Ovary (tissue), 9 donors: Measurements from ENCODE around the gene CPHXL2. TPM values are rescaled to one million over a fixed set of nuclear protein-coding genes. Genes with fewer than 3 reads are reported as not detected.
A peak's percentile ranks its signal among the peaks of the same experiment; 100 is the strongest.

ENCODE experiments used
- DNase-seq, 5 donors: peaks; one replicate each; pipeline ENCODE4 v3.0.0-alpha.2; 2019 to 2020
- H3K27ac ChIP-seq, 2 donors: fragments of 200-600 bp; one replicate each; pipeline versions ENCODE4 v1.5.1 to v1.8.0; 2019 to 2022
- H3K27me3 ChIP-seq: fragments of 200-600 bp; one replicate; pipeline ENCODE4 v1.8.0; 2022
- H3K36me3 ChIP-seq: fragments of 200-600 bp; sonication (generic); one replicate; pipeline ENCODE4 v1.5.1; 2019
- H3K4me1 ChIP-seq: one replicate; pipeline ENCODE4 v1.8.1; 2013; ENCODE audit warnings: mild to moderate bottlenecking, moderate library complexity; ENCODE audit not compliant: insufficient read depth
- H3K4me3 ChIP-seq: fragments of 200-600 bp; sonication (generic); one replicate; pipeline ENCODE4 v1.5.1; 2017
- H3K9me3 ChIP-seq, 2 donors: fragments of 200-600 bp in 1 of 2; sonication (generic) in 1 of 2; one replicate each; pipeline versions ENCODE4 v1.5.1 to v1.8.1; 2013 to 2019; ENCODE audit warnings: mild to moderate bottlenecking in 1 of 2, moderate library complexity in 1 of 2
- CTCF ChIP-seq, 3 donors: fragments of 450-650 bp in 2 of 3; fragments of 200-600 bp in 1 of 3; IDR thresholded peaks; one replicate each; pipeline versions ENCODE4 v1.5.1 to v1.8.0; 2016 to 2022; ENCODE audit warnings: antibody characterized with exemption in 3 of 3, mild to moderate bottlenecking in 1 of 3
- EP300 ChIP-seq: sonication (generic); formaldehyde crosslinking; IDR thresholded peaks from one replicate; pipeline ENCODE4 v1.6.1; 2017; ENCODE audit warnings: antibody characterized with exemption
- POLR2A ChIP-seq: fragments of 450-650 bp; IDR thresholded peaks from one replicate; pipeline ENCODE4 v1.6.1; 2017; ENCODE audit warnings: antibody characterized with exemption, mild to moderate bottlenecking, moderate library complexity
- WGBS, 3 donors: extraction: QIAGEN DNeasy Blood & Tissue Kit in 1 of 3; methylation state at CpG; one replicate each; pipeline versions ENCODE4 v1.1.5 to v1.1.7; 2013 to 2017; 5-methylcytosine and 5-hydroxymethylcytosine counted together
- intact Hi-C, 4 donors: fragments of 100-400 bp; cut with DNase I; formaldehyde crosslinking; loops; one replicate each; pipeline versions ENCODE4 v1.11.0 to v1.15.1; 2022 to 2023
- polyA plus RNA-seq, 2 donors: library from polyadenylated mRNA; stranded (reverse); fragments of 200-250 nt in 1 of 2; fragments of 350-450 nt in 1 of 2; fragmentation: Illumina TruSeq in 1 of 2; extraction: RNeasy Lipid Tissue Mini Kit (QIAGEN cat#74804) in 1 of 2; gene quantifications; one replicate each; pipeline ENCODE4 v1.2.3, GENCODE V29; 2013 to 2014
- total RNA-seq, 7 donors: library from RNA; depleted of rRNA in 2 of 7; stranded (reverse); fragments of >200 nt in 2 of 7; fragmentation: NEBNext Ultra II Directional in 3 of 7; extraction: Animal tissue kit (Norgen Biotek cat#: 25700) in 3 of 7; gene quantifications; one replicate each; pipeline versions ENCODE4 v1.1.0 to v1.2.4, GENCODE V29; 2016 to 2023
- donor health status: DM: no; HTN: no; CAD: no; lungs with moderate emphysema.
- donor health status: DM: no; HTN: no; CAD: no.
- donor health status: Bipolar disorder and iron deficiency.
- donor health status: DM: yes; HTN: yes; CAD: no.
- donor health status: DM: no; HTN: no; CAD: no.
- donor health status: DM: yes; HTN: yes; CAD: no.

Gene CPHXL2
- total and polyA plus RNA-seq, 9 donors = not detected

GRCh38 chr16:75648265-75649076, 28.3 kb downstream of the CPHXL2 start:
- Histone ChIP-seq H3K36me3 (no peaks in the 10 kb centered on the region), H3K4me1 (peaks cover 12% of the 10 kb centered on the region), H3K4me3 (peak overlapping the region; percentile 95), H3K27ac (peak overlapping the region; percentile 89 to 94), H3K27me3 (no peaks in the 10 kb centered on the region), H3K9me3 (no peaks in the 10 kb centered on the region)
- DNase-seq = peak; percentile 79 to 89 (median 84)
- WGBS, 3 donors = 0% methylated on average over 62 of the region's 62 CpGs
- TF ChIP-seq EP300 = no peak
- no peak for TF ChIP-seq CTCF (IDR thresholded peaks at IDR 0.05)
- TF ChIP-seq POLR2A = no peak
- intact Hi-C loops = loop anchor here in 1 of 4 donors (10.0 kb wide), 1 partner anchor 174 kb away; no protein-coding TSS in a partner anchor

GRCh38 chr16:75647492-75648264, 29.1 kb downstream of the CPHXL2 start, which contains the start of the genes KARS1 and TERF2IP:
Gene KARS1 (minus strand): TSS chr16:75647665. CDS start chr16:75647639, 26 bp downstream.
Gene TERF2IP (plus strand): TSS chr16:75647773. CDS start chr16:75647883, 110 bp downstream.
- no peaks in the 10 kb centered on the region for H3K9me3 ChIP-seq
- intact Hi-C loops = loop anchor here in 1 of 4 donors (10.0 kb wide), 1 partner anchor 173 kb away; no protein-coding TSS in a partner anchor
- H3K27me3 ChIP-seq = no peaks in the 10 kb centered on the region
- peak within 1 kb of the TSS; percentile 89 to 94 for H3K27ac ChIP-seq
- DNase-seq = peak; percentile 90 to 94 (median 93)
- TF ChIP-seq EP300 = no peak
- TF ChIP-seq POLR2A = peak; percentile 90
- no peak for TF ChIP-seq CTCF (IDR thresholded peaks at IDR 0.05)
- H3K4me3 ChIP-seq = peak within 1 kb of the TSS; percentile 95
- H3K4me1 ChIP-seq = peaks cover 12% of the 10 kb centered on the region
- H3K36me3 ChIP-seq = no peaks in the 10 kb centered on the region
- 0 to 1% (median 0%) methylated on average over 59 to 76 of the region's 76 CpGs for WGBS, 3 donors

GRCh38 chr16:75647112-75647491, 29.7 kb downstream of the CPHXL2 start:
- intact Hi-C loops = loop anchor here in 1 of 4 donors (10.0 kb wide), 1 partner anchor 172 kb away; no protein-coding TSS in a partner anchor
- no peak for TF ChIP-seq EP300
- no peak for TF ChIP-seq CTCF (IDR thresholded peaks at IDR 0.05)
- no peak for TF ChIP-seq POLR2A
- Histone ChIP-seq H3K9me3 (no peaks in the 10 kb centered on the region), H3K27me3 (no peaks in the 10 kb centered on the region), H3K36me3 (no peaks in the 10 kb centered on the region), H3K4me1 (peaks cover 14% of the 10 kb centered on the region), H3K4me3 (peak overlapping the region; percentile 95), H3K27ac (peak overlapping the region; percentile 78 to 94)
- DNase-seq = no peak
- WGBS, 3 donors = 0 to 1% (median 0%) methylated on average over 18 of the region's 18 CpGs

GRCh38 chr16:75644240-75645012, 32.4 kb downstream of the CPHXL2 start:
- TF ChIP-seq EP300 (no peak), CTCF (IDR thresholded peaks at IDR 0.05) (no peak), POLR2A (no peak)
- no peak for DNase-seq
- Histone ChIP-seq H3K27me3 (no peaks in the 10 kb centered on the region), H3K36me3 (no peaks in the 10 kb centered on the region), H3K9me3 (no peaks in the 10 kb centered on the region), H3K27ac (no peak overlapping the region), H3K4me3 (no peak overlapping the region), H3K4me1 (peaks cover 8% of the 10 kb centered on the region)
- intact Hi-C loops = loop anchor here in 1 of 4 donors (10.0 kb wide), 1 partner anchor 170 kb away; no protein-coding TSS in a partner anchor
- 90 to 93% (median 91%) methylated on average over 7 of the region's 7 CpGs for WGBS, 3 donors
